AG04450 (cell line): ENCODE measurements around the gene OGFOD3. TPM values are rescaled to one million over a fixed set of nuclear protein-coding genes. Genes with fewer than 3 reads are reported as not detected.

Experiments used
- CTCF ChIA-PET: fragments of 300-600, 350-600 bp; formaldehyde crosslinking; extraction: SDS; loops from one replicate; lab custom pipeline; 2022; ENCODE audit warnings: antibody characterized with exemption, inconsistent platforms; lab: Charles Lee
- POLR2A ChIA-PET: fragments of 350-600 bp; formaldehyde crosslinking; extraction: SDS; loops from one replicate; lab custom pipeline; 2021; ENCODE audit warnings: antibody characterized with exemption, inconsistent platforms; lab: Yijun Ruan, JAX
- DNase-seq: peaks from one replicate; pipeline ENCODE4 v3.0.0-alpha.2; 2011; ENCODE audit warnings: low read depth, low spot score
- H3K27ac ChIP-seq: one replicate; pipeline ENCODE4 v1.5.1; 2012; ENCODE audit warnings: low read depth, low read length, control low read depth
- H3K27me3 ChIP-seq: one replicate; pipeline ENCODE4 v1.6.0; 2012; ENCODE audit warnings: low read length; ENCODE audit not compliant: control insufficient read depth, insufficient read depth
- H3K4me3 ChIP-seq: 2 replicates; pipeline ENCODE4 v1.5.1; 2011; ENCODE audit warnings: mild to moderate bottlenecking, low read depth, low read length, control low read depth
- H3K9me3 ChIP-seq: 2 replicates; pipeline ENCODE4 v1.5.1; 2012; ENCODE audit warnings: low read length; ENCODE audit not compliant: control insufficient read depth, insufficient read depth
- CTCF ChIP-seq: IDR thresholded peaks from 2 replicates; pipeline ENCODE4 v1.5.1; 2011; ENCODE audit warnings: low read depth, low read length, control low read depth, inconsistent platforms
- polyA plus RNA-seq: library from polyadenylated mRNA; depleted of rRNA; stranded (reverse); fragments of >200 nt; gene quantifications from 2 replicates; pipeline ENCODE4 v1.2.3, GENCODE V29; 2011

The OGFOD3 gene
- polyA plus RNA-seq, 1 experiment: 22.8 TPM

GRCh38 chr17:82386881-82387704 lies 31.3 kb downstream of the OGFOD3 start:
- H3K9me3 ChIP-seq: no peaks in the 10 kb centered on the region; the same call in 1 of the 2 replicates
- no peak overlapping the region for H3K27ac ChIP-seq
- POLR2A ChIA-PET: no interaction called here
- H3K4me3 ChIP-seq: no peak overlapping the region
- no peak for TF ChIP-seq CTCF
- CTCF ChIA-PET: no interaction called here
- no peak for DNase-seq
- H3K27me3 ChIP-seq: peaks cover 39% of the 10 kb centered on the region

GRCh38 chr17:82386255-82386831 lies 32.0 kb downstream of the OGFOD3 start:
- Histone ChIP-seq H3K27me3 (peaks cover 39% of the 10 kb centered on the region), H3K9me3 (no peaks in the 10 kb centered on the region; the same call in 1 of the 2 replicates), H3K4me3 (no peak overlapping the region), H3K27ac (no peak overlapping the region)
- POLR2A ChIA-PET: no interaction called here
- TF ChIP-seq CTCF: no peak
- CTCF ChIA-PET: no interaction called here
- DNase-seq: no peak

- H3K9me3 ChIP-seq: no peaks in the 10 kb centered on the region; the same call in 1 of the 2 replicates
- H3K27me3 ChIP-seq: peaks cover 43% of the 10 kb centered on the region
- no peak overlapping the region for H3K4me3 ChIP-seq
- TF ChIP-seq CTCF: no peak
- CTCF ChIA-PET: no interaction called here
- H3K27ac ChIP-seq: no peak overlapping the region
- DNase-seq: no peak
- POLR2A ChIA-PET: no interaction called here
These were observed 32.7 kb downstream of the OGFOD3 start for GRCh38 chr17:82385559-82386254.

GRCh38 chr17:82384730-82385481 lies 33.5 kb downstream of the OGFOD3 start:
- no peak for DNase-seq
- CTCF ChIA-PET: no interaction called here
- H3K27ac ChIP-seq: no peak overlapping the region
- no peak for TF ChIP-seq CTCF
- no peak overlapping the region for H3K4me3 ChIP-seq
- H3K9me3 ChIP-seq: no peaks in the 10 kb centered on the region; the same call in 1 of the 2 replicates
- POLR2A ChIA-PET: no interaction called here
- H3K27me3 ChIP-seq: peaks cover 47% of the 10 kb centered on the region
